NCI-H510A treated with DMSO at 0.1 percent for 48 hours (cell line): ENCODE results near the gene LCE3E.
"Not testable (repeated sequence)": the region's sequence is repeated elsewhere in the genome, so short reads cannot be mapped to it uniquely, and the experiment has no call there.

ENCODE experiments used
- DNase-seq: peaks from one replicate; lab custom pipeline; 2025; lab: John Stamatoyannopoulos, UW

LCE3E gene, protein sequence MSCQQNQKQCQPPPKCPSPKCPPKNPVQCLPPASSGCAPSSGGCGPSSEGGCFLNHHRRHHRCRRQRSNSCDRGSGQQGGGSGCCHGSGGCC

DNA sequence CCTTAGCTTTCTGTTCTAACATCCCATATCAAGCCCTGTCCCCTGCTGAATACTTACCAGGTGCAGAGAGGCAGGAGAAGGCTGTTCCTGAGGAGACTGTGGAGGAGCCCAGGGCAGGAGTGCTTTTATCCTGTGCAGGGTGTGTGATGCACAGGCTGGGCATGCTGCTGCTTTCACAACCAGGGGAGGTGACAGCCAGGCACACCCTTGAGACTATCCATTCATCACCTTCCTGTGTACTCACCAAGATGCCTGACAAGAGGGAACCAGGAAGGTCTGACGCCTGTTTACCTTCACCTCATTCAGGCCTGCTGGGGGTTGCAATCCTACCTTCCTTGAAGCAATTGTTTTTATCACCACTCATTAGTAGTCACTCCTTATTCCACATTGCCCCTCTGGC, at the start of gene LCE3E:
TSS of gene LCE3E (minus strand) at position 100 of the 400 bp plus-strand sequence. CDS start 572 bp downstream, outside the sequence.
- DNase-seq: no peak

DNA sequence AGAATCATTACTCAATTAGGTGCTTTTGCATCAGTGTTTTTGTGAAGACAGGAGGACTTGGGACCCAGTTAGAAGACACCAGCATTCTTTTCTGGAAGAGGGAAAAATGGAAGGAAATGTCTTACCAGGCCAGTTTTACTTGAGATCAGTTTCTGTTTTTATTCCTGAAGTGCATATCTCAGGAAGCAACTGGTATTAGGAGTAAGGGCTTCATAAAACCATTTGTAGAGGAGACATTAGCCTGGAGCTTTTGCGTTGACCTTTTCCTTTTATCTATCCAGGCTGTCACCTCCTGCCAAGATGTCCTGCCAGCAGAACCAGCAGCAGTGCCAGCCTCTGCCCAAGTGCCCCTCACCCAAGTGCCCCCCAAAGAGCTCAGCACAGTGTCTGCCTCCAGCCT, 46.9 kb upstream of the LCE3E start, which contains the start of gene LCE3B:
TSS of gene LCE3B (plus strand) at position 301 of the 400 bp plus-strand sequence. CDS start at position 301, 0 bp downstream.
- no peak for DNase-seq

DNA sequence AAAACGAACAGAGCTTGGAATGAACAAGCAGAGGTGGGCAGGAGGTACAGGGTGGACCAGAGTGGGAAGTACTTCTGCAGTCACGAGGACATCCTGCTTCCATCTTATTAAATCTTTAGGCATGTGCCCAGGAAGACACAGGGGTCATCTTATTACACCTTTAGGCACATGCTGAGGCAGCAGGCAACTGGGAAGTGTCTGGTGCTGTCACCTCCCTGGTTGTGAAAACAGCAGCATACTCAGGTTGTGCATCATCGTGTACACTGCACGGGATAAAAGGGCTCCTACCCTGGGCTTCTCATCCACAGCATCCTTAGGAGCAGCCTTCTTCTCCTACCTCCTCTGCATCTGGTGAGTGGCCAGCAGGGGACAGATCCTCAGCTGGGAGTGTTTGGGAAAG, 33.4 kb upstream of the LCE3E start, which contains the start of gene LCE3C:
TSS of gene LCE3C (plus strand) at position 301 of the 400 bp plus-strand sequence. CDS start 498 bp downstream, outside the sequence.
- no peak for DNase-seq

DNA sequence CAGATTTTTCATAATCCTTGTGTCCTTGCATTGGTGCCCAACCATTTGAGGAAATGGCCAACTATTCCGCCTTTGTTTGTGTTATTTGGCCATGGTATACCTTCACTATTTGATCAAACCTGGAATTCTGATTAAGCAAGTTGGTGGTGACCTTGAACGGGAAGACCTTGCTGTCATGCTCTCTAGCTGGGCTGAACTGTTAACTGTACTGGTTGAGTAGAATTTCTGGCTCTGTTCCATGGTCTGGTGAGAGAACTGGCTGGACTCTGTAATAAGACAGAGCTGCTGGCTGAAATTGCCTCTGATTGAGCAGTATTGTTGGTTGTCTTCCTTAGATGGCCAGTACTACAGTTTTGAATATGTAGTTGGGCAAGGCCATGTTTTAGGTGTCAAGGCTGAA, 30.4 kb upstream of the LCE3E start:
- DNase-seq: no peak

DNA sequence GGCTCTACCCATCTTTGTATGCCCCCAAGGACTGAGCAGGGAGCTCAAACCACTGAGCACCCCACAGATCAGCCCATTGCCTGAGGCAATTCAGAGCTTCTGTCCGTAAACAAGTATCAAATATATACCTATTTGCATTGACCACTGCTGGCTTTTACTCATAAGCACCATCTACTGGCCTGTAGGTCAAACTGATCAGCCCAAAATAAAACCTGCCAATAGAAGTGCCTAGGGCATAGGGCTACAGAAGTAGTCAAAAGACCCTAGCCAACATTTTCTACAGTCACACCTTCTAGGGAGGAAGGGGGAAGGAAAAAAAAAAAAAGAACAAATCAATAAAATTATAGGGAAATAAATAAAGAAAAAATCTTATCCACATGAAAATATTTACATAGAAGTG, 19.0 kb upstream of the LCE3E start:
- no peak for DNase-seq

DNA sequence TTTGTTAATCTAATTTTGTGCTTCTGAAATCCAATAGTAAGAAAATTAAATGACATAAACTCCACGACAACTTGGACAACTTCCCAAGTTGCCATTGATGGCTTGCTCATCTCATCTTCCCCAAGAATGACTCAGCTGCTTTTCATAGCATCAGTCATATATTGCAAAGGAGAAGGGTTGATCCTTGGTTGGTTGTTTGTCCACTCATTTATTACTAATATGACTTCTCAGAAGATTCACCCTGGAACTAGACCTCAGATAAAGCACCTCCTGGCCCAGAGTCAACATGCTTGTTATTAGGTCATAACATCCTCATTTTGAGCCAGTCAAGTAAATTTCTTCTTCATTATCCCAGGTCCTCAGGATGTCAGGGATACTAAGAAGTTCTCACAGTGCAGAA, 16.1 kb upstream of the LCE3E start:
- no peak for DNase-seq

DNA sequence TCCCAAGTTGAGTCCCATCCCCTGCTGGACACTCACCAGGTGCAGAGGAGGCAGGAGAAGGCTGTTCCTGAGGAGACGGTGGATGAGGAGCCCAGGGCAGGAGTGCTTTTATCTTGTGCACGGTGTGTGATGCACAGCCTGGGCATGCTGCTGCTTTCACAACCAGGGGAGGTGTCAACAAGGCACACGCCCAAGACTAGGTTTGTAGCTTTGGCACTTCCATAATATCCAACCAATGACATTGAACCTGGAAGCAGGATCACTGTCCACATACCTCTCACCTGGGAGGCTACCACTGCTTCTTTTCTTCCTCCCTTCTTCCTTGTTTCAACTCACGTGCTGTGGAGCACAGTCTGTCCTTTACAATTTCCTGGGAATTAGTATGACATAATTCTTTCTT, 13.9 kb upstream of the LCE3E start, which contains the start of gene LCE3D:
TSS of gene LCE3D (minus strand) at position 84 of the 400 bp plus-strand sequence. CDS start 580 bp downstream, outside the sequence.
- DNase-seq: no peak

DNA sequence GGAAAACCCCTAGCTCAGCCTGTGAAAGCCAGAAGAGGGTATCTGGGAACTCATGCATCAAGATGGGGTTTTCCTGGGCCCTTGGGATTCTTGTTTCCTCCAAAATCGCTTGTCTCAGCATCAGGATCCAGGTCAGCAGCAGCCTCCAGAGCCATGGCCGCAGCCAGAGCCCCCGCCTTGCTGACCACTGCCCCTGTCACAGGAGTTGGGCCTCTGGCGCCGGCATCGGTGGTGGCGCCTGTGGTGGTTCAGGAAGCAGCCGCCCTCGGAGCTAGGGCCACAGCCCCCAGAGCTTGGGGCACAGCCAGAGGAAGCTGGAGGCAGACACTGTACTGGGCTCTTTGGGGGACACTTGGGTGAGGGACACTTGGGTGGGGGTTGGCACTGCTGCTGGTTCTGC, 12.9 kb upstream of the LCE3E start:
- not testable (repeated sequence) for DNase-seq

DNA sequence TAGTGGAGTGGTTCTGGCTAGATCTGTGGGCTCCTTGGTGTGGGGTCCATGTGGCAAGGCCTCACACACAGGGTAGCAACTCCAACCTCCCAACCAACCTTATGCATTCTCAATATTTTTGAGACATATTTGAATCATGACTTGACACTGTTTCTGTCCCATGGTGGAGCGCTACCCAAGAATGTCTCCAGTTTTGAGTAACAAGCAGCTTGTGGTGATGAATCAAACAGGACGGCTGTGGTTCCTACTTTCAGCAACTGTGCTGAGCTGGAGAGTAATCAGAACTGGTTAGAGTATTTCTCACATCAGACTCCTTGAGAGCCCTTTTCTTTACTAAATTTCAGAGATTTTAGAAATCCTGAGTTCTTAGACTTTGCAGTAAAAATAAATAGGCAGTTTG, 10.6 kb upstream of the LCE3E start:
- DNase-seq: no peak

DNA sequence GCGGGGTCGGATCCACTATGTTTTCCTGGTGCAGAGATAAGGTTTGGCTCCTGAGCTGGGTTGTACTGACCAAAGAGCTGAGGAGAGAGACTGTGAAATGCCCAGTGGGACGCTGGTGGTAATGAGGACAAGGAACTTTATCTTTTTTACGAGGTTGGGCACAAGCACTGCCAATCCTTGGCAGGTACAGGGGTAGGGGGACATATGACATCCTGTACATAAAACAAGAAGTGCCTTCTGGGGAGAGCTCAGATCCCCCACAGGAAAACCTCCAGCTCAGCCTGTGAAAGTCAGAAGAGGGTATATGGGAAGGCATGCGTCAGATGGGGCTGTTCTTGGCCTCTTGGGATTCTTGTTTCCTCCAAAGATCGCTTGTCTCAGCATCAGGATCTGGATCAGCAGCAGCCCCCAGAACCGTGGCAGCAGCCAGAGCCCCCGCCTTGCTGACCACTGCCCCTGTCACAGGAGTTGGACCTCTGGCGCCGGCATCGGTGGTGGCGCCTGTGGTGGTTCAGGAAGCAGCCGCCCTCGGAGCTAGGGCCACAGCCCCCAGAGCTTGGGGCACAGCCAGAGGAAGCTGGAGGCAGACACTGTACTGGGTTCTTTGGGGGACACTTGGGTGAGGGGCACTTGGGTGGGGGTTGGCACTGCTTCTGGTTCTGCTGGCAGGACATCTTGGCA, 905 bp downstream of the LCE3E start:
- DNase-seq: no peak

DNA sequence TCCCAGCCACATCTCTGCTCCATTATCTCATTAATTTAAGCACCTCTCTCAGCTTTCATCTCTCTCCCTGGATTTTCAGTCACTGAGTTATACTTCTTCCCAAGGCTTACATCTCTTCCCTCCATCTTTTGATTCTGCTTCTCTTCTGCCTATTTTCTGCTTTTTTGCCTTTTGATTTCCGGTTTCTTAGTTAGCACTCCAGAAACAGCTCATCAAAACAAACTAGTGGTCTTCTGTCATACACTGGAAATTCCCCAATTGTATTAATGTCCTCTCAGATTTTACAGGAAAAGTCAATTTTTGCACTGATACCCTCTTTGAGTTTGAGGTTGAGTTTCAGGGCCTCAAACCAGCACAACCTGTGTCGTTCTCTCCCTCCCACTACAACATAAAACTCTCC, 1.5 kb downstream of the LCE3E start:
- no peak for DNase-seq

DNA sequence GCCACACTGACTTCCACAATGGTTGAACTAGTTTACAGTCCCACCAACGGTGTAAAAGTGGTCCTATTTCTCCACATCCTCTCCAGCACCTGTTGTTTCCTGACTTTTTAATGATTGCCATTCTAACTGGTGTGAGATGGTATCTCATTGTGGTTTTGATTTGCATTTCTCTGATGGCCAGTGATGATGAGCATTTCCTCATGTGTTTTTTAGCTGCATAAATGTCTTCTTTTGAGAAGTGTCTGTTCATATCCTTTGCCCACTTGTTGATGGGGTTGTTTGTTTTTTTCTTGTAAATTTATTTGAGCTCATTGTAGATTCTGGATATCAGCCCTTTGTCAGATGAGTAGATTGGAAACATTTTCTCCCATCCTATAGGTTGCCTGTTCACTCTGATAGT, 18.2 kb downstream of the LCE3E start:
- DNase-seq: not testable (repeated sequence)

DNA sequence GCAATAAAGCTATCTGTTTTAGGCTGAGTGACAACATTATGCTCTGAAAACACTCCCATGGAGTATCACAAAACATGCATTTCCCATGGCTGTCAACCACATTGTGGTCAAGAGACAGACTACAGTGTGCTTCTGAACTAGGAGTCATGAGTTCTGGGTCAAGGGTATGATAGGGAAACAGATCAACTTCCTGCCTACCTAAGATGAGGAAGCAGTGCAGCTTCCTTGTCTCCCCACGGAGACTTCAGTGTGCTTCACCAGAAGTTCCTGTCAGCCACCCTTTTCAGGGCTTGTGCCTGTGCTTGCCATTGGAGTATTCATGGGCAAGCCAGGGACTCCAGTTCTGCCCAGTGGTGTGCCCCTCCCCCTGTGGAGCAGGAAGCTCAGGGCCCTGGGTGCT, 19.9 kb downstream of the LCE3E start:
- DNase-seq: no peak

DNA sequence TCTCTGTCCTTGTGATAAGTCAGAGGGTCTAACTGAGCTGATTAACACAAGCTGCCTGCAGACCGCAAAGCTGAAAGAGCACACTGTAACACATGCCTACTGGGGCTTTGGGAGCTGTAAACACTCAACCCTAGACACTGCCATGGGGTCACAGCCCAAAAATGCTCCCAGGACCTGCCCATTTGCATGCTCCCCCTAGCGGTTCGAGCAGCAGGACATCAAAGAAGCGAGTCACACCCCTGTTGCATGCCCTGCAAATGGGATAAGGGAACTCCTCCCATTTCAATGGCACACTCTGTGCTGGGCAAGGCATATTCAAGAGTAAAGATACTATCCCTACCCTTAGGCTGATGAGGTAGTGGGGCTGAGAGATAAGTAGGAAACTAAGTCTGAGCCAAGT, 22.8 kb downstream of the LCE3E start:
- DNase-seq: no peak

DNA sequence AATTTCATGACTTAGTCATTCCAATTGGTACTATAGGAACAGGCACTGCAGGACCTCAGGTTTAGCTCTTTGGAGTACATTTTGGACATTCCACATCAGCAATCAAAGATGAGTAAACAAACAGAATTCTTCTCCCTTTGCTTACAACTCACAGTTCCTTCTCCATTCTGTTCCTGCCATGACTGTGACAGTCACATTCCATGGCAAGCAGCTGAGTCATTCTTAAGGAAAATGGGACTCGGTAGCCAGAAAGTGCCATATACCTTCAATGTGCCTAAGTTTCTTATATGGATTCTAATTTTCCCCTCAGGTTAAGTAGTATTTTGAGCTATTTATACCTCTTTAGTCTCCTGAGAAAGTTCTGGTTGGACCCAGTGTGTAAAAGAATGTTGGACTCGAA, 26.7 kb downstream of the LCE3E start:
- no peak for DNase-seq

DNA sequence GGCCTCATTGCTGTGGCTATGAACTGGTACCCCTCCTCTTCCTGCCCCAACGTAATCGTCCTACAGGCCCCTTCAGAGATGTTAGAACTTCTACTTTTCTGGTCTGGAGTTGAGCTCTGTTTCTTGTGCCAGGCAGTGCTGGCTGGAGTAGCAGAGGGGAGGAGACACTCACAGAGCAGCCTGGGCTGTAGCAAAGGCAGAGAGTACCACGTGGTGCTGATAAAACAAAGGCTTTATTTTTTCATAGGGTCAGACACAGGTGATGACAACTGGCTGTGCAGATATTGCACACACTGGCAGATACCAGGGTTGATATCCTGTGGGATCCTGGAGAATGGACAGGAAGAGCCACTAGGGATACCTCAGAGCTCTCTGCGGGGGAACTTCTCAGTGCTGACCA, 29.1 kb downstream of the LCE3E start:
- no peak for DNase-seq

DNA sequence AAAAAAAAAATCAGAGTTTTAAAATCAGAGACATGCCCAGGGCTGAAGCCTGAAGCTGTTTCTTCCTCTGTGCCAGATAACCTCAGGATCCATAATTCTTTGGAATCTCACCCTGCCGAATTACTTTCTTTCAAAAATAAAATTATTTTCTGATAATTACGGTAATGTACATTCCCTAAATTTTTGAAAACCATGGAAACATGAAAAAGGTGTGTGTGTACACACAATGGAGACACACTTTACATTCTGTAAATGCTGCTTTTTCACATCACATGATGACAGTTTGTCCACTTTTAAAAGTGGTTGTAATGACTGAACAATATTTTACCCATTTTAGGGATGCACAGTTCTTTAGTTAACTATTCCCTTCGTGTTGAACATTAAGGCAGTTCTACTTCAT, 30.8 kb downstream of the LCE3E start:
- DNase-seq: no peak

DNA sequence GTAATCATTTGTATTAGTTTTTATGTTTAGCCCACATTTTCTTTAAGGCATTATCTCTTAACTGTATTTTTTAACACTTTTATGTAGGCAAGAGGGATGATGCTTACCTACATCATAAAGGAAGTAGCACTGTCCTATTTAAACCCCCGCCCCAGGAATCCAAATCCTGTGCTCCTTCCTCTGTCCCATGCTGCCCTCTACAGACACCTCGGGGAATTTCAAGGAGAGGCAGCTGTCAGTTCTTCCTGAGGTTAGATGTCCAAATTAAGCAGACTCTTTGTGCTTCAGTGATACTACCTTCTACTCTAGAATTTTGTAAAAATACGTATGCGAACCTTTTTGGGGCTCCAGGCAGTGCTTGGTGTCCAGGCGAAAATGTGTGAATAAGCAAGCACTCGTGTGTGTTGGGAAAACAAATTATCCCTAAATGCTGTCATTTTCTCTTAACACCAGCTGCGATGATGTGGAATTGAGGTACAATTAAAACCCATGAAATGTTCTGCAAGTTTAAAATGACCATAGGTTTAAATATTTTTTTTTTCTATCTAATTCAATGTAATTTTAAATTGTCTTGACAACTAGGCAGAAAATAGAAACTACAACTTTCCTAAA, 33.1 kb downstream of the LCE3E start:
- no peak for DNase-seq

DNA sequence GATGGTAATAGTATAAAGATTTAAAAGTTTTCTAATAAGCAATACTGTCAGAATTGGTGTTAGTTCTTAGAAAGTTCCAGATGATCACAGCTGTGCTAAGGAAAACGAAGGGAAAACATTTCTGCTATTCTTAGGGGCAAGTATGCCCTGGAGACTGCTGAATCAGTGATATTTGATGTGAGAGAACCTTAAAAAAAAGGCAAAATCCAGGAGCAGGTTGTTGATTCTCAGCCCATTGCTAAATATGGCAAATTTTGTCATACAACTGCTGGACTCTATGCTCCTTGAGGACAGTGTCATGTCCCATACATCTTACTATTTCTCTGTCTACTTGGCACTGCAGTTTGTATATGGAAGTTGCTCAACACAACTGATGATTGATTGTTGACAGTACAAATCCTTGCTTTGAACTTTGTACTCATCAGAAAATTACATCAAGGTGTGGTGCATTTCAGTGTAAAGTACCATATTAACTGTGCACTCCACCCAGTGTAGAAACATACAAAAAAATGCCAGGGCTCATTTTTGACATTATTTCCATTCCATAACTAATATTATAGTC, 41.4 kb downstream of the LCE3E start:
- DNase-seq: no peak

DNA sequence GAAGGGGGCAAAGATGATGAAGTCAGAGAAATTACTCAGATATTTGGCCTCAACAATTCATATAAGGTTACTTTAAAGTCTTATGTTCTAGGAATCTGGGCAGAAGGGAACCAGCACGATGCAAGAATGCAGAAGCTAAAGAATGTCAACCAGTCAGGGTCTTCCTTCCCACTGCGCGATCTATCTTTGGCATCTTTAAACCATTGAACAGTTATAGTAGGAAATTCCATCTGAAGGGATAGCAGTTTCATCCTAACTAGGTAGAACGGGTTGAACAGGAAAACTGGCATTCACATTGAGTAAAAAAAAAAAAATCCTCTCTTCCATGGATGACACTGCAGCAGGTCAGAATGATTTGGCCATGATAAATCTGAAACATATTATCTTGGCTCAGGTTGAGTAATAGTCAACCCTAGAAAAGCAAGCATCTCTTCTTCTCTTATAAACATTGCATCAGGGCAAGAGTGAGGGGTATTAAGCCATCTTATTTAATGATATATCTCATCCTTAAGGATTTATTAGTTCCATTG, 46.0 kb downstream of the LCE3E start:
- DNase-seq: no peak

DNA sequence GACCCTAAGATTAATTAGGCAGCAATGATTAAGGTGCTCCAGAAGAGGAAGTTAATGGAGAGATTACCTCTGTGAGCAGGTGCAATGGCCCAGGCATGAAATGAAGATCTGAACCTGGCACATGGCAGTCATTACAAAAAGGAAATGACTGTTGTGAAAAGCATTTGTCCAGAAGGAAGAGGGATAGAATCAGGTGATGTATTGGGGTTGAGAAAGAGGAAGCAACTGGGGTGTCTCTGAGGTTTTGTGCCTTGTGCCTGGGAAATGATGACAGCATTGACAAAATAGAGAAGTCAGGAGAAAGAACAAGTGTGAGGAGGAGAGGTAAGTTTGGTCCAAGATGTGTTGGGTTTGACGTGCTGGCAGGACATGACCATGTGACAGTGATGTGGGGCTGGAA, 46.7 kb downstream of the LCE3E start:
- DNase-seq: no peak

DNA sequence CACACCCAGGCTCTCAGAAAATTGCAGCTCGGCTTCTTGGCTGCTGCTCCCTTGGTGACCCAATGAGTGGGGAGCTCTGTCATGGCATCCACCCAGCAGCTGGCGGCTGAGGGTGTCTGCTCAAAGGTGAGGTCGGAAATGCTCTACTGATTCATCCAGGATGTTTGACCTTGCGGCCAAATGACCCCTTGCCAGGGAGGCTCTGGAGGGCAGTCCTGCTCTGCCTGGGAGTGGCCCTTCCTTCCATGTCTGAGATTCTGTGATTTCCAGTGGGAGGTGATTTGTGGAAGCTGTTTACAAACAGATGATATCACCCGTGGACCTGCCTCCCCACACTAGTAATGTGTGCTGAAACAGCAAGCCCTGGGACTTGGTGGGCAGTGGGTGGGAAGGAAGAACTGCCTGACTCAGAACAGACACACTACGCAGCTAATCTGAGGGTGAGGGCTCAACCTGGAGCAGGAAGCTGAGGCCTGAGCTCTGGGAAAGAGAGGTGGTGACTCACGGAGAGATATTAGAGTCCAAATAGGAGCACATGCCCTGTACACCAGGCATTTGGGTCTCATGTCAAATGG, 49.3 kb downstream of the LCE3E start:
- no peak for DNase-seq
